Activated naive CD4-positive, alpha-beta T cell (primary cell): ENCODE measurements around the gene SBK3.
"Not testable (repeated sequence)": the region's sequence is repeated elsewhere in the genome, so short reads cannot be mapped to it uniquely, and the experiment has no call there.

Experiments used
- DNase-seq, 4 experiments: peaks; one replicate each; lab custom pipeline; 2025; lab: John Stamatoyannopoulos, UW

The SBK3 gene

GRCh38 chr19:55576746-55577145, 31.4 kb upstream of the SBK3 start:
- no peak for DNase-seq

GRCh38 chr19:55573929-55574328, 28.6 kb upstream of the SBK3 start:
- DNase-seq, result not testable (repeated sequence)

GRCh38 chr19:55569477-55569876, 24.1 kb upstream of the SBK3 start:
- not testable (repeated sequence) for DNase-seq

- no peak for DNase-seq
Measured at GRCh38 chr19:55567708-55568328, 22.5 kb upstream of the SBK3 start.

- no peak for DNase-seq
Measured at GRCh38 chr19:55566823-55567222, 21.5 kb upstream of the SBK3 start.

- DNase-seq, result no peak
Measured at GRCh38 chr19:55563261-55563690, 17.9 kb upstream of the SBK3 start.

- DNase-seq, result no peak
Measured at GRCh38 chr19:55559684-55560083, 14.3 kb upstream of the SBK3 start.

- no peak for DNase-seq
Measured at GRCh38 chr19:55554741-55555152, 9.4 kb upstream of the SBK3 start.

GRCh38 chr19:55554302-55554701, 9.0 kb upstream of the SBK3 start:
- DNase-seq, result no peak

GRCh38 chr19:55553217-55554182, 8.2 kb upstream of the SBK3 start:
- no peak for DNase-seq

- DNase-seq, result no peak
Measured at GRCh38 chr19:55552620-55553019, 7.3 kb upstream of the SBK3 start.

- no peak for DNase-seq
Measured at GRCh38 chr19:55552206-55552605, 6.9 kb upstream of the SBK3 start.

GRCh38 chr19:55550321-55550650, 4.9 kb upstream of the SBK3 start:
- DNase-seq, result no peak

GRCh38 chr19:55549500-55550320, 4.4 kb upstream of the SBK3 start:
- no peak for DNase-seq

- no peak for DNase-seq
Measured at GRCh38 chr19:55546822-55547614, 1.7 kb upstream of the SBK3 start.

- no peak for DNase-seq
Measured at GRCh38 chr19:55546011-55546410, 668 bp upstream of the SBK3 start.

- DNase-seq, result no peak
Measured at GRCh38 chr19:55544776-55545439, 435 bp downstream of the SBK3 start.

- DNase-seq, result no peak
Measured at GRCh38 chr19:55544014-55544413, 1.3 kb downstream of the SBK3 start.

- no peak for DNase-seq
Measured at GRCh38 chr19:55543567-55543966, 1.8 kb downstream of the SBK3 start.

GRCh38 chr19:55542292-55542855, 3.0 kb downstream of the SBK3 start:
- DNase-seq, result no peak

- no peak for DNase-seq
Measured at GRCh38 chr19:55541091-55541490, 4.3 kb downstream of the SBK3 start.
